A549 (cell line): ENCODE results near the gene TRABD2B. TPM values are rescaled to one million over a fixed set of nuclear protein-coding genes. Genes with fewer than 3 reads are reported as not detected.

Source experiments
- ATAC-seq, 2 experiments: fragments of 200-7000 bp in 1 of 2; fragments of >200 bp in 1 of 2; cut with Nextera tagmentation in 1 of 2; cut with Tn5 transposase in 1 of 2; 3 replicates each; pipeline versions ENCODE4 v1.8.0 to v1.9.1; 2018 to 2020; ENCODE audit warnings: mild to moderate bottlenecking in 1 of 2, moderate library complexity in 1 of 2
- CTCF ChIA-PET: fragments of 300-600 bp; sonication (Branson Sonifier 250); formaldehyde crosslinking; extraction: SDS; loops from one replicate; lab custom pipeline; 2021; ENCODE audit warnings: antibody characterized with exemption, inconsistent platforms; lab: Yijun Ruan, JAX
- POLR2A ChIA-PET: fragments of 350-600 bp; formaldehyde crosslinking; extraction: SDS; loops from one replicate; lab custom pipeline; 2021; ENCODE audit warnings: antibody characterized with exemption, inconsistent platforms; lab: Yijun Ruan, JAX
- DNase-seq, 2 experiments: peaks; one replicate each; pipeline versions ENCODE4 v3.0.0 to v3.0.0-alpha.2; 2011 to 2016; ENCODE audit warnings: low read depth in 1 of 2, low spot score in 1 of 2
- FAIRE-seq: peaks from 2 replicates; lab custom pipeline; 2011; peaks lifted over from hg19 to GRCh38; lab: Jason Lieb, UNC
- H3K27ac ChIP-seq, 2 experiments: fragments of >200 bp; sonication (Bioruptor Twin); formaldehyde crosslinking; 3 replicates each; pipeline ENCODE4 v1.5.1; 2016 to 2017
- H3K4me1 ChIP-seq: fragments of >200 bp; sonication (Bioruptor Twin); formaldehyde crosslinking; 3 replicates; pipeline ENCODE4 v1.6.1; 2016
- H3K4me2 ChIP-seq: fragments of >200 bp; sonication (Bioruptor Twin); formaldehyde crosslinking; 3 replicates; pipeline ENCODE4 v1.6.1; 2016
- H3K4me3 ChIP-seq: fragments of >200 bp; sonication (Bioruptor Twin); formaldehyde crosslinking; 3 replicates; pipeline ENCODE4 v1.5.1; 2016
- H3K9me3 ChIP-seq: fragments of >200 bp; sonication (Bioruptor Twin); formaldehyde crosslinking; 3 replicates; pipeline ENCODE4 v1.6.1; 2016
- ATOH8 ChIP-seq: fragments of 250-450 bp; sonication (Bioruptor Pico); IDR thresholded peaks from 2 replicates; pipeline ENCODE4 v1.5.0; 2020; ENCODE audit warnings: low read depth, mild to moderate bottlenecking, moderate library complexity
- CHD2 ChIP-seq: fragments of 150-350 bp; IDR thresholded peaks from 2 replicates; pipeline ENCODE4 v1.6.1; 2014; ENCODE audit warnings: low read length; ENCODE audit not compliant: partially characterized antibody
- CHD4 ChIP-seq: fragments of 200-600 bp; sonication (generic); IDR thresholded peaks from 2 replicates; pipeline ENCODE4 v1.6.1; 2016; ENCODE audit warnings: antibody characterized with exemption, mild to moderate bottlenecking, borderline replicate concordance
- E2F6 ChIP-seq: IDR thresholded peaks from 2 replicates; pipeline ENCODE4 v1.6.1; 2012; ENCODE audit warnings: low read depth, borderline replicate concordance
- EHF ChIP-seq: fragments of 250-450 bp; sonication (Bioruptor Pico); IDR thresholded peaks from 2 replicates; pipeline ENCODE4 v1.5.0; 2020; ENCODE audit warnings: mild to moderate bottlenecking
- HDAC2 ChIP-seq: fragments of 200-600 bp; sonication (generic); IDR thresholded peaks from 2 replicates; pipeline ENCODE4 v1.6.1; 2016
- HES2 ChIP-seq: fragments of >200 bp; sonication (Bioruptor Twin); formaldehyde crosslinking; IDR thresholded peaks from 2 replicates; pipeline ENCODE4 v1.6.1; 2016
- HMGXB4 ChIP-seq: fragments of 250-450 bp; sonication (Bioruptor Pico); IDR thresholded peaks from 2 replicates; pipeline ENCODE4 v1.5.0; 2021; ENCODE audit warnings: mild to moderate bottlenecking, moderate library complexity, borderline replicate concordance
- HOXB13 ChIP-seq: fragments of 250-450 bp; sonication (Bioruptor Pico); IDR thresholded peaks from 2 replicates; pipeline ENCODE4 v1.5.0; 2020; ENCODE audit warnings: low read depth, mild to moderate bottlenecking, moderate library complexity
- HOXB5 ChIP-seq: fragments of 250-450 bp; sonication (Bioruptor Pico); IDR thresholded peaks from 2 replicates; pipeline ENCODE4 v1.5.0; 2020; ENCODE audit warnings: mild to moderate bottlenecking, moderate library complexity
- JUN ChIP-seq, 2 experiments: fragments of >200 bp; sonication (Bioruptor Twin); formaldehyde crosslinking; IDR thresholded peaks; 2 replicates in 1 of 2; 3 replicates in 1 of 2; pipeline ENCODE4 v1.6.1; 2016 to 2017
- RAD21 ChIP-seq, 2 experiments: fragments of >200 bp in 1 of 2; sonication (Bioruptor Twin) in 1 of 2; formaldehyde crosslinking in 1 of 2; IDR thresholded peaks in 1 of 2; conservative IDR thresholded peaks in 1 of 2; 2 replicates in 1 of 2; 3 replicates in 1 of 2; pipeline ENCODE4 v1.6.1; 2012 to 2018; ENCODE audit warnings: inconsistent platforms in 1 of 2
- RARB ChIP-seq: fragments of 250-450 bp; sonication (Bioruptor Pico); IDR thresholded peaks from 2 replicates; pipeline ENCODE4 v1.8.0; 2021; ENCODE audit warnings: mild to moderate bottlenecking, moderate library complexity
- RFX5 ChIP-seq: fragments of 450-650 bp; IDR thresholded peaks from 2 replicates; pipeline ENCODE4 v1.7.1; 2014; ENCODE audit warnings: antibody characterized with exemption, mild to moderate bottlenecking, moderate library complexity
- RNF2 ChIP-seq: fragments of 200-600 bp; sonication (generic); IDR thresholded peaks from 2 replicates; pipeline ENCODE4 v1.6.1; 2016; ENCODE audit warnings: low read depth, mild to moderate bottlenecking, antibody characterized with exemption, moderate library complexity, borderline replicate concordance
- SMC3 ChIP-seq: fragments of >200 bp; sonication (Bioruptor Twin); formaldehyde crosslinking; IDR thresholded peaks from 3 replicates; pipeline ENCODE4 v1.6.1; 2018; ENCODE audit warnings: inconsistent platforms
- SREBF2 ChIP-seq: fragments of 450-650 bp; IDR thresholded peaks from 2 replicates; pipeline ENCODE4 v1.6.1; 2014; ENCODE audit warnings: mild to moderate bottlenecking, moderate library complexity
- TFCP2L1 ChIP-seq: fragments of 250-450 bp; sonication (Bioruptor Pico); IDR thresholded peaks from 2 replicates; pipeline ENCODE4 v1.5.0; 2021; ENCODE audit warnings: mild to moderate bottlenecking
- ZC3H11A ChIP-seq: fragments of 450-650 bp; IDR thresholded peaks from 2 replicates; pipeline ENCODE4 v1.6.1; 2014; ENCODE audit warnings: antibody characterized with exemption, mild to moderate bottlenecking
- ZFP36 ChIP-seq: fragments of 450-650 bp; IDR thresholded peaks from 2 replicates; pipeline ENCODE4 v1.6.1; 2014; ENCODE audit warnings: borderline replicate concordance; ENCODE audit not compliant: partially characterized antibody
- WGBS: methylation state at CpG from one replicate; pipeline ENCODE4 v1.1.6; 2017; ENCODE audit errors: missing lambda C conversion rate; 5-methylcytosine and 5-hydroxymethylcytosine counted together
- polyA plus RNA-seq, 4 experiments: library from polyadenylated mRNA; depleted of rRNA in 3 of 4; stranded (reverse); fragments of >200 nt; fragmentation: RNase III in 1 of 4; extraction: RNeasy Plus Mini Kit Qiagen cat#74134 plus additional on column Dnase treatment in 1 of 4; gene quantifications; 2 replicates in 3 of 4; 3 replicates in 1 of 4; pipeline ENCODE4 v1.2.3, GENCODE V29; 2011 to 2017
- TF ChIP-seq, protein P1 (sequence below): fragments of 150-350 bp; IDR thresholded peaks from 2 replicates; pipeline ENCODE4 v1.6.1; 2014; ENCODE audit warnings: low read depth, mild to moderate bottlenecking, low read length

The TRABD2B gene
- polyA plus RNA-seq, 2 of the 4 experiments (the other 2 are of a cell fraction): 0.04 to 0.21 TPM

- no peak for ATAC-seq
- WGBS: 79% methylated on average over 6 of the region's 7 CpGs
- FAIRE-seq: no peak
- Histone ChIP-seq H3K4me3 (no peak overlapping the region), H3K9me3 (no peaks in the 10 kb centered on the region), H3K4me2 (no peak overlapping the region)
- CTCF ChIA-PET: interaction anchor here (1.3 kb wide), 1 partner anchor 68 kb away, joined by 3 read pairs; no protein-coding TSS in a partner anchor
- TF ChIP-seq ZFP36 (no peak), HOXB13 (CRISPR knock-in tag) (no peak), RNF2 (no peak), HMGXB4 (CRISPR knock-in tag) (no peak), SMC3 (no peak), RFX5 (no peak), RARB (CRISPR knock-in tag) (no peak), TFCP2L1 (CRISPR knock-in tag) (no peak), EHF (CRISPR knock-in tag) (no peak), HDAC2 (no peak), ZC3H11A (no peak), CHD2 (no peak)
- TF ChIP-seq, protein P1, sequence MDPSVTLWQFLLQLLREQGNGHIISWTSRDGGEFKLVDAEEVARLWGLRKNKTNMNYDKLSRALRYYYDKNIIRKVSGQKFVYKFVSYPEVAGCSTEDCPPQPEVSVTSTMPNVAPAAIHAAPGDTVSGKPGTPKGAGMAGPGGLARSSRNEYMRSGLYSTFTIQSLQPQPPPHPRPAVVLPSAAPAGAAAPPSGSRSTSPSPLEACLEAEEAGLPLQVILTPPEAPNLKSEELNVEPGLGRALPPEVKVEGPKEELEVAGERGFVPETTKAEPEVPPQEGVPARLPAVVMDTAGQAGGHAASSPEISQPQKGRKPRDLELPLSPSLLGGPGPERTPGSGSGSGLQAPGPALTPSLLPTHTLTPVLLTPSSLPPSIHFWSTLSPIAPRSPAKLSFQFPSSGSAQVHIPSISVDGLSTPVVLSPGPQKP: no peak
- TF ChIP-seq, all 56 proteins: peak for 0
- POLR2A ChIA-PET: no interaction called here
- DNase-seq: no peak
- Histone ChIP-seq H3K27ac (no peak overlapping the region), H3K4me1 (no peaks in the 10 kb centered on the region)
These were observed 3.8 kb downstream of the TRABD2B start for GRCh38 chr1:47993416-47993740.

GRCh38 chr1:47992720-47993415 is 4.3 kb downstream of the TRABD2B start:
- H3K4me2 ChIP-seq: no peak overlapping the region
- CTCF ChIA-PET: no interaction called here
- ATAC-seq: no peak
- 81% methylated on average over 8 of the region's 11 CpGs for WGBS
- TF ChIP-seq HES2 (no peak), RFX5 (no peak), RAD21 (conservative IDR thresholded peaks at IDR 0.05 in 1 of 2, IDR thresholded peaks at IDR 0.05 in 1 of 2) (no peak), JUN (IDR thresholded peaks at IDR 0.05) (no peak), ZC3H11A (no peak), SMC3 (no peak), CHD4 (no peak), SREBF2 (no peak), E2F6 (no peak), ATOH8 (CRISPR knock-in tag) (no peak), HOXB5 (CRISPR knock-in tag) (no peak)
- H3K9me3 ChIP-seq: no peaks in the 10 kb centered on the region
- FAIRE-seq: no peak
- DNase-seq: no peak
- no peaks in the 10 kb centered on the region for H3K4me1 ChIP-seq
- H3K4me3 ChIP-seq: no peak overlapping the region
- POLR2A ChIA-PET: no interaction called here
- no peak overlapping the region for H3K27ac ChIP-seq
